DMS153 (cell line): Measurements from ENCODE around the gene CKAP2L.
"Not testable (repeated sequence)": the region's sequence is repeated elsewhere in the genome, so short reads cannot be mapped to it uniquely, and the experiment has no call there.

ENCODE experiments used
- DNase-seq: peaks from one replicate; lab custom pipeline; 2025; lab: John Stamatoyannopoulos, UW

The CKAP2L gene

DNA sequence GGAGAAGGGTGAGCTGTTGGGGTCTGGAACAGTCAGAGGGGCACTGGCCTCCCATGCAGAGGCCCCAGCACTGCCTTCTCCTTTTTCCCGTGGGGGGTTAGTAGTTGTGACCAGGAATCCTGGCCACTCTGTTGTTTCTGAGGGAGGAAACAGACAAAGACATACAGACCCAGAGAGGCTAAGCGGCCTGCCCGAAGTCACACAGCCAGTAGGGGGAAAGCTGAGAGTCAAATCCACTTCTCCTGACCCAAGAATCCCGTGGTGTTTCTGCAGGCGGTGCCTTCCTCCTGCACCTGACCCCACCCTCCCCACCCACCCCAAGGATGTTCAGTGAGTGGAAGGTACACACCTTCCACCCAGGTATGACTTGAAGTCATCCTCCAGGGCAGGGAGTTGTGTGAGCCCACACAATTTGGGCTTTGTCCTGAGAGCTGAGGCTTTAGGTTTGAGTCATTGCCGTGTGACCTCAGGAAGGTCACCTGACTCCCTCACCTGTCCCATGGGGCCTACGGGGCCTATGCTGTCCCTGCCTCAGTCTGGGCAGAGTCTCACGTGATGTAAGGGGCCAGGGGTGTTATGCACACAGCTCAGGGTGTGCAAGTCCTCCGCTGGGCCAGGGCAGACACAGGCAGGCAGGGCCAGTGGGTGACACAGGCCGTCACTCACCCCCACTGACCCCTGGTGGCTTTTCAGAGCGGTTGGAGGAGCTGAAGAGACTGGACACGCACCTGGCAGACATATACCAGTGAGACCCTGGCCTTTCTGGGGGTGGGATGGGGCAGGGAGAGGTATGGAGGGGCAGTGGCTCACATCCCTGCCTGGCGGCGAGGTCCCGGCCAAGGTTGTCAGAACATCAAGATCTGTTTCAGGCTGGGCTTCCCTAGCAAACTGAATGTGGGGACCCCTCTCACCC, 38.6 kb downstream of the CKAP2L start:
- DNase-seq, result no peak

DNA sequence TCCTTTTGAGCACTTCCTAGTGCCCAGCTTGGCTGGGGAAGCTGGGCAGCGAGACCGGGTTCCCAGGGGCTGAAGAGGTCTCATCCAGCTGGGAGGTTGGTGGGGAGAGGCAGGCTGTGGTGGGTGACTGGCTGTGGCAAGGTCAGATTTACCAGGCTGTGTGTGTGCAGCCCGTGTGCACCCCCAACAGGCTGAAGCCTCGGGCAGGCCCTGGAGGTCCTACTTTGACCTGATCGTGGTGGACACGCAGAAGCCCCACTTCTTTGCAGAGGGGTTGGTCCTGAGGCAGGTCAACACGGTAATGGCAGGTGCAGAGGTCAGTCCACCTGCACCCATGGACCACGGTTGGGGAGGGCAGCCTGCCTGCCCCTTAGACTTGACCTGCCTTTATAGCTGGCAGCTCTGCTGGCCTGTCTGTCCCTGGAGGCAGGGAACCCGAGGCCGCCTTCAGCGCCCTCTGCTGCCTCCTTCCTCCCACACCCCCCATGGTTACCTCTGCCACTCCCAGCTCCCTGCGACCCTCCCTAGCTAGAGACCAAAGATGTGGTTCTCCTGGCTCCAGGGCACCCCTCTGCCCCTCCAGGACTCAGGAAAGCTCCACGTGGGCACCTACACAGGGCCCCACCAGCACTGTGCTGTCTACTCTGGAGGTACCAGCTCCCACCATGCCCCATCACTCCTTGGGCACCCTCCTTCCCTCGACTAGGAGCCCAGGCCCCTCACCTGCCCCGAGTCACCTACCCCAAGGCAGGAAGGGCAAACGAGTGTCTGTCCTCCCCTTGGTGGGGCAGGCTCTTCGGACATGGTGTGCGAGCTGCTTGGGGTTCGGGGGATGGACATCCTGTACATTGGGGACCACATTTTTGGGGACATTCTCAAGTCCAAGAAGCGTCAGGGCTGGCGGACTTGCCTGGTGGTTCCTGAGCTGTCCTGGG, 39.6 kb downstream of the CKAP2L start:
- DNase-seq, result no peak

DNA sequence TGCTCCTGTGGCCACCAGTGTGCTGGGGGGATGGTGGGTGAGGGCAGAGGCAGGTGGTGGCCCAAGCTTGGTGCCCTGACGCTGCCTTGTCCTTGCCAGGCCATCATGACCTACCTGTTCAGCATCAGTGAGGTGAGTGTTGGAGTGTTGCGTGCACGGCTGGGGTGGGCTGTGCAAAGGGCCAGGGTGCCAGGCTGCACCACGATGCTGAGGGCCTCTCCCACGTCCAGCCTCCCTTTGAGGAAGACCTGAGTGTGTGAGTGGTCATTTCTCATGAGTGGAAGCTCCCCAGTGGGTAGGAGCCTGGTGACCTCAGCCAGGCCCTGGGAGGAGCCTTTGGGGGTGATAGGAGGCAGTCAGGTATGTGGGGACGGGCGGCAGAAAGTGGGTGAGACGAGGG, 40.4 kb downstream of the CKAP2L start:
- no peak for DNase-seq

DNA sequence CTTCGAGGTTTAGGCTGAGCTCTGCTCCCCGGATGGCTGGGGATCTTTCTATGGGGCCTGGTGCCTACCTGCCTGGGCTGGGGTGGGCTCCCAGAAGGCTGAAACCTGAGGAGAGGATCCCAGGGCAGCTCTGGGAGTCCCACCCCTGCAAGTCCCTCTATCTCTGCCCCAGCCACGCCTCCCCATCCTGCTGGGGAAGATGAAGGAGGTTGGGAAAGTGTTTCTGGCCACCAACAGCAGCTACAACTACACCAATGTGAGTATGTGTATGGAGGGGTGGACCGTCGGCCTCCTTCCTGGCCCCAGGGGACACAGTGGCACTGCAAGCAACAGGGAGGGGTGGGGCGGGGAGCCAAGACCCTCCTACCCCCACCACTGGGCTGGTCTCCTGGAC, 40.9 kb downstream of the CKAP2L start:
- DNase-seq, result no peak

DNA sequence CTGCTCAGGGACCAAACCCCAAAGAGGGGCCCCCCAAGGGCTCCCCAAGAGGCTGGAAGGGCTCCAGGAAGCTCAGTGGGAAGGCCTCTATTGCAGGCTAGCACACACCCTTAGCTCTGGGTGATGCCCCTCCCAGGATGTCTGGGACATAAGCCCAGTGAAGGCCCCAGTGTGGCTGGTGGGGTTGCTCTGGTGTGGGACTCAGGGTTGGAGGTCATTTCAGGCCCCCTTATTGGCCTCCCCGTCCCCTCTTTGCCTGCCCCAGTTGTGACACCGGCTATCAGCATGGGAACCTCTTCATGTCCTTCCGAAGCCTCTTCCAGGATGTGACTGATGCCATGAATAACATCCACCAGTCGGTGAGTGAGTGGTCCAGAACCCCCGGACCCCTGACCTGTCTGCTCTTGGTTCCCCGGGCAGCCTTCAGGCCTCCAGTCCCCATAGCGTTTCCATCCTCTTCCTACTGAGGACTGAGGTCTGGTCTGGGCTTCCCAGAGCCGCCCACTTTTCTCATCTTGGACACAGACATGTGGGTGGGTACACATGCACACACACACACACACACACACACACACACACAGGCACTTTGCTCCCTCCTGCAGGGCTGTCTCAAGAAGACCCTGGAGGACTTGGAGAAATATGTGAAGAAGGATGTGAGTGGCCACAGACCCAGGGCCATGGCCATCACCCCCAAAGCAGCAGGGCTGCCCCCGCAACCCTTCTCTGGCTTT, 41.4 kb downstream of the CKAP2L start:
- no peak for DNase-seq

DNA sequence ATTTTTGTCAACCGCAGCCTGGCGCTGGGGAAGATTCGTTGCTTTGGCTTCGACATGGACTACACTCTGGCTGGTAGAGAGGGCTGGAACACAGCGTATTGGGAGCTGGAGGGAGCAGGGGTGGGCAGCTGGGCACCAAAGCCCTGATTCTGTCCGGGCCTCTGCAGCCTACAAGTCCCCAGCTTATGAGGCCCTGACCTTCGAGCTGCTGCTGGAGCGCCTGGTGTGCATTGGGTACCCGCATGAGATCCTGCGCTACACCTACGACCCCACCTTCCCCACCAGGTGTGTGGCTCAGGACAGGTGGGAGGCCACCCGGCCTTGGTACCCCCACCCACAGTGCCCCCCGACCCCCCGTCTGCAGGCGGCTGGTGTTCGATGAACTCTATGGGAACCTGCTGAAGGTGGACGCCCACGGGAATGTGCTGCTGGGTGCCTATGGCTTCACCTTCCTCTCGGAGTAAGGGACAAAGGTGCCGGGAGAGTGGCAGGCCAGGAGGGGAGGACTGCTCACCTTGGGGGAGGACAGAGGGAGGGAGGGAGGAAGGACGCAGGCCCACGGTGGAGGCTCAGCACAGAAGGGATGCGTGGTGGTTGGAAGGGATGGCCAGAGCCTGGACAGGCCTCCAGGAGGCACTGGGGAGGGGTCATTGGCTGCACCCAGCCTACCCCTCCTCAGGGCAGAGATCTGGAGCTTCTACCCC, 42.4 kb downstream of the CKAP2L start:
- no peak for DNase-seq

DNA sequence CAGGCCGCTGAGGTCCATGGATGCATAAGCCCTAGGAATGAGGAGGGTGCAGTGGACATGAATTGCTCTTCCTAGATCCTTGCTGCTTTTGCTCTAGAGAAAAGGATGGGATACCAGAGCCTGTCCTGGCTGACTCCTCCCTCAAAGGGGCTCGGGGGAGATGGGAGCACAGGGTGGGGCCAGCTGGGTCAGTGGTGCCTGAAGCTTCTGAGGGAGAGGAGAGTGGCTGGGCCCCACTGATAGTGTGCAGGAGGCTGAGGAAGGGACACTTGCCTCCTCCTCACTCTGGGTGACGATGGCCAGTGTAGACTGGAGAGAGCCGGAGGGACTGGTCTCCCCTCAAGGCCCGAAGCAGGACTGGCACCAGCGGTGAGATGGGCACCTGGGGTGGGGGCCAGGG, 43.6 kb downstream of the CKAP2L start, which contains the start of gene NT5DC4:
Gene NT5DC4 (plus strand): TSS at position 236 of the 400 bp plus-strand sequence. CDS start 60 bp downstream, at position 296.
- DNase-seq, result no peak

DNA sequence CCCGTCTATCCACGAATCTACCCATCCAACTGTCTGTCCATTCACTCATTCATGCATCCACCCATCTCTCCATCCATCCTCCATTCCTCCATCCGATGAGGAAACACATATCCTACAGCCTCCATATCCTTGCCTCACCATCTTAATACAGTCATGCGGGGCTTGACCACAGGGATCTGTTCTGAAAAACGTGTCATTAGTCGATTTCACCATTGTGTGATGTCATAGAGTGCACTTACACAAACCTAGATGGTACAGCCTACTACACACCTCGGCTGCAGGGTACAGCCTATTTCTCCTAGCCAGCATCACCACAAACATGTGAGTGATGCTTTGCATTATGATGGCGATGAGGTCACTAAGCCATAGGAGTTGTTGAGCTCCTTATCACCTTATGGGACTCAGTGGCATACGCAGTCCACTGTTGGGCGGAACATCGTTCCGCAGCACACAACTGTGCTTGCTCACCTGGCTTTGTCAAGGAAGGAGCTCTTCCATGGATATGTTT, 45.5 kb downstream of the CKAP2L start:
- DNase-seq, result no peak

DNA sequence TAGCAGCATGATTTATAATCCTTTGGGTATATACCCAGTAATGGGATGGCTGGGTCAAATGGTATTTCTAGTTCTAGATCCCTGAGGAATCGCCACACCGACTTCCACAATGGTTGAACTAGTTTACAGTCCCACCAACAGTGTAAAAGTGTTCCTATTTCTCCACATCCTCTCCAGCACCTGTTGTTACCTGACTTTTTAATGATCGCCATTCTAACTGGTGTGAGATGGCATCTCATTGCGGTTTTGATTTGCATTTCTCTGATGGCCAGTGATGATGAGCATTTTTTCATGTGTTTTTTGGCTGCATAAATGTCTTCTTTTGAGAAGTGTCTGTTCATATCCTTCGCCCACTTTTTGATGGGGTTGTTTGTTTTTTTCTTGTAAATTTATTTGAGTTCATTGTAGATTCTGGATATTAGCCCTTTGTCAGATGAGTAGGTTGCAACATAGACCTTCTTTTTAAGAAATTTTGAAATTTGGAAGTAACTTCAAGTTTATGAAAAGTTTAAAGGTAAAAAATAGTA, 47.5 kb downstream of the CKAP2L start:
- not testable (repeated sequence) for DNase-seq

DNA sequence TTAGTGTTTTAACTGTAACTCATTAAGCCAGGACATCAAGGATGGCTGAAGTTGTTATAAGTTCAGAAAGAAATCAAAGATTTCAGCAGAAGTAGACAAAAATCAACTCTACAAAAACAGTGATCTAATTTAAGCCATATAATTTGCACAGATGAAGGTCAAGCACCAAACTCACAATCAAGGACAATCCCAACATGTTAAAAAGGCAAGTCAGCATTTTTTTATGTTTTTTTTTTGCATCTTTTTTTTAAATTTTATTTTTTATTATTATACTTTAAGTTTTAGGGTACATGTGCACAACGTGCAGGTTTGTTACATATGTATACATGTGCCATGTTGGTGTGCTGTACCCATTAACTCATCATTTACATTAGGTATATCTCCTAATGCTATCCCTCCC, 48.3 kb downstream of the CKAP2L start:
- DNase-seq, result not testable (repeated sequence)

DNA sequence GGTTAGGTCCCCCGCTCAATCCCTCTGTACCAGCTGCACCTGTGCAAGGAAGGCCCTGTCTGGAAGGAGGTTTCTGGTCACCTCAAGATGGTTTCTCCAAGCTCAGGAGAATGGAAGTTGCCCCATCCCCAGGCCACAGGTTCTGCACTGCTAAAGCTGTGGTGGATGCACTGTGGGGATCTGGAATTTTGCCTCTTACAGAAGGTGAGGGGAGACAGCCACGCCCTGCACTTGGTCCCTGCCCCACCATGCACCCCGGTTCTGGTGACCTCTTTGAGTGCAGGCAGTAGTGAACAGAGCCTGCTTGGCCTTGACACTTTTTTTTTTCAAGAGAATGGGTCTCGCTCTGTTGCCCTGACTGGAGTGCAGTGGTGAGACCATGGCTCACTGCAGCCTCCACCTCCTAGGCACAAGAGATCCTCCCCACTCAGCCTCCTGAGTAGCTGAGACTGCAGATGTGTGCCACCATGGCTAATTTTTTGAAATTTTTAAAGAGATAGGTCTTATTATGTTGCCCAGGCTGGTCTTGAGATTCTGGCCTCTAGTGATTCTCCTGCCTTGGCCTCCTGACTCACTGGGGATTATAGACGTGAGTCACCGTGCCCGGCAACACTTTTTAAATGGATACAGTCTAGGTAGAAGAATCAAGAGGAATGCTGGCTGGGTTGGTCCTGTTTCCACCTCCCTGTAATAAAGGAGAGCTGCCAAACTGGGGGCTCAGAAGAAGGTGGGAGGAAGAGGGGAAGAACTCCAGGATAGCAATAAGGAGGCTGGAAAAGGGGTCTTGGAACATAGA, 49.4 kb downstream of the CKAP2L start:
- no peak for DNase-seq

DNA sequence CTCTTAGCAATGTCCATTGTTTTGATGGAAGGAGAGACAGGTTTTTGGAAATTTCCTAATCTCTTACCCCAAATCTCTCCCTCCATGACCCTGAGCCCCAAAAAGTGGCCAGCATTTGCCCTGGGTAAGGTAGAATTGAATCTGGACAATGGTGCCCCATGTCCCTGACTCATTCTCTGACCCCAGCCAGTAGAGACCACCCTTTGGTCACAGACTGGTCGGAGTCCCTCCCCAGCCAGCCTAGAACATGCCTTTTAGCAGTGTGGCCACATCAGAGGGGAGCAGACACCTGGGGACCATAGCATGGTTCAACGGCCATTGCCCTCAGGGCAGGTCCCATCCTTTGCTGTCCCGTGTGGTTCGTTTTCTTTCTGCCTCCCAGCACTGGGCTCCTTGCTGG, 50.1 kb downstream of the CKAP2L start:
- no peak for DNase-seq

DNA sequence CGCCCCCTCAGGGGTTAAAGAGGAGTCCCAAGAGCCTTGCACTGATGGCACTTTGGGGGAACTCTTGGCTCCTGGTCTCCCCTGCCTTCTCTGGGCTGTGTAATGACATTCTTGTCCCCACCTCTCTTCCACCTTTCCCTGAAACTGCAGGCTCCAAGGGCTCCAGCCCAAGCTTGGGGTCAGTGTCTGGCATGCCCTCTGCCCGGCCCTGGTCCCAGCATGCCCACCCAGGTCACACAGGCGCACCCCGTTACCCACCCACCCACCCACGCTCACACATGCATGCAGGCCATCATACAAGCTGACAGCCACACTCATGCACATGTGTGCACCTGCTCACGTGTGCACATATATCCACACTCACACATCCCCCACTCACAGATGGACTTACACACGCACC, 50.5 kb downstream of the CKAP2L start:
- DNase-seq, result no peak

DNA sequence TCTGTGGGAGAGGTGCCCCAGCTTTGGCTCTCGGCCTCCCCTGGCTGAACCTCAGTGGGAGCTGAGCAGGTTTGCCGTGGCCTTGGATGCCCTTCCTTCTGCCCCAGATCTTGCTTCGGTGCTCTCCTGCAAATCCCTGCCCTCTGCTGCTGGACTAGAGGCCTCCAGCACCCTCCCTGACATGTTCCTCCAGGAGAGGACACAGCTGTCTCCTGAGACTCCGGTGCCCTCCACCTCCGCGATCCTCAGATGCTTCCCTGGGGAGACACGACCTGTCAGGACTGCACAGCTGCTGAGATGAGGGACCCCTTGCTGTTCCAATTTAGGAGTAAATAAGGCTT, 50.9 kb downstream of the CKAP2L start:
- DNase-seq, result no peak

DNA sequence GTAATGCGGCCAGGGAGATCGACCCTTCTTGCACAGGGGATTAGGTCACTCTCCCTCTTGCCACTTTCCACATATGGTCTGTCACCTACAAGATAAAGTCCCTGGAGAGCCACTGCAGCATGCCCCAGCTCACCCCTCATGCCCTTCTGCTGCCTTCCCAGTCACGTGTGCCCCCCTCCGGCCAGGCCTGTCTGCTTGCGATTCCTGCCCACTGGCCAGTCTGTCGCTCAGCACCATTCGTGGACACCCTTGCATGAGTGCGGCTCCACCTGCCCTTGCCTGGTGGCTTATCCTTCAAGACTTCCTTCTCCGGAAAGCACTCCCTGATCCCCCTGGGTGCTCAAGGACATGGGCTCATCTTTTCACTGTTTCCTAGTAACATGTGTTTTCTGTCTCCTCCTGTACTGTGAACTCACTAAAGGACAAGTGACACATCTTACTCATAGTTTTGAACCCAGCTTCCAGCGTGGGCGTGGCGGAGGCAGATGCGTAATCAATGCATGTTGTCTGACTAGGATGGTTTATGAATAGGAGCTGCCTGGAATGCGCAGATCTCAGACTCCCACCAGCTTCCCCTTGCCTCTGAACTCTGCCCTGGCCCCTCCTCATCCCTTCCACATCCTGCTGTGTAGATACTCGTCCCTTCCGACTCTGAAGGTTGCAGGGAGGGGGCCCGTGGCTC, 51.4 kb downstream of the CKAP2L start:
- DNase-seq, result no peak

DNA sequence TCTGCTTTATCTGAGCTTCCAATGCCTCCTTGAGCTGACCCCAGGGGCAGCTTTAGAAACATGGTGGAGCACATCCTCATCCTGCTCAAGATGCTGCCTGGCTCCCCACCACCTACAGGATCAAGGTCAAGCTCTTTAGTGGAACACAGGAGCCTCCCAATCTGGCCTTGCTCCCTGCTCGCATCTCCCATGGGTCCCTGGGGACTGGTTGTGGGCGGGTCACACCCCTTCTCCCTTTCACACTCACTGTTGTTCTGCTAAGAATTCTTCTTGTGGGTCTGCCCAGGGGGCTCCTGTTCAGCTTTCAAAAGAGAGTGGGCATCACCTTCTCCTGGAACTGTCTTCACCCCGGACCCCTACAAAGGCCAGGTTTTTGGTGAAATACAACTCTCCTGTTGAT, 51.9 kb downstream of the CKAP2L start:
- no peak for DNase-seq

DNA sequence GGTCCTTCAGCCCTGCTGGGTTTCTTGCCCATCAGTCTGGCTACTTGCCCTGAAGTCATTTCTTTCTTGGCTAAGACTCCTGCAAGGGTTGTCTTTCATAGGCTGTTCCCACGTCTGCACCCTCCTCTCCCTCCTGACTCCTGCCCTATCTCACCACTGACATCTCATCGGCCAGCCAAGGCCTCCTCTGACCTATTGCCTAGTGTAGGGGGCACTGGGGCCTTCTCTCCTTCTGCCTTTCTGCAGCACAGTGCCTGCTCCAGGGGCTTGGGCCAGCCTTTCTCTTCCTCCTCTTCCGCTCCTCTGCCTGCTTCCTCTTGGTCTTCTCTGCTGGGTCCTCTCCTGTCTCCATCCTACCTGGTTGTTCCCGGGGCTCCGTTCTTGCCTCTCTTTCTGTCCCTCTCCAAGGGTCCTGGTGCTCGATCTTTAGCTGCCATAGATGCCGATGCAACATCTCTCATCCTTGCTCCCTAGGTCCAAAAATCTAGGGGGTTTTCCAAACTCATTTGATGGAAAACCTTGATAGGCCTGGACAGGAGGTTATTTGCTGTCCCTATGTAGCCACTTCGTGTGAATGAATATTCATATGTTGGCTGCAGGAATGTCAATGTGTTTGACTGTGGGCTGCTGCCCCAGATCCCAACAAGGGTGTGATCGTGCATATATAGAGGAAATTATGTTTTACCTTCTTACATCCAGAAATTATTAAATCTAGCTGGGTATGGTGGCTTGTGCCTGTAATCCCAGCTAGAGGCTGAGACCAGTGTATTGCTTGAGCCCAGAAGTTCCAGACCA, 53.3 kb downstream of the CKAP2L start:
- no peak for DNase-seq

DNA sequence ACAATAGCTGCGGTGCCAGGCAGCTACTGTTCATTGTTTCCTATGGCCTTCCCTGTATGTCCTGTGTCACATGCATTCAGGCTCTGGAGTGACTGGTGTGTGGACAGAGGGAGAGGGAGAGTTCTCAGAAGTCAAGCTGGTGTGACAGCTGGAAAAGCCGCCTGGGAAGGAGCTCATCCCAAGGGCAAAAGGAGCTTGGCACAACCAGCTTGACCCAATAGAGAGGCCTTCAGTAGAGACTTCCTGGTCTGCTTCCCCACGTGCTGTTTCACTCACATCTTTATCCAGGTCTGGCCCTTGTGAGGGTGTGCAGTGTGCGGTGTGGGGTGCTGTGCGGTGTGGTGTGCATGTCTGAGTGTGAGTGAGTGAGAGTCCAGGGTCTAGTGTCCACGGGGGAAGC, 54.7 kb downstream of the CKAP2L start:
- no peak for DNase-seq

DNA sequence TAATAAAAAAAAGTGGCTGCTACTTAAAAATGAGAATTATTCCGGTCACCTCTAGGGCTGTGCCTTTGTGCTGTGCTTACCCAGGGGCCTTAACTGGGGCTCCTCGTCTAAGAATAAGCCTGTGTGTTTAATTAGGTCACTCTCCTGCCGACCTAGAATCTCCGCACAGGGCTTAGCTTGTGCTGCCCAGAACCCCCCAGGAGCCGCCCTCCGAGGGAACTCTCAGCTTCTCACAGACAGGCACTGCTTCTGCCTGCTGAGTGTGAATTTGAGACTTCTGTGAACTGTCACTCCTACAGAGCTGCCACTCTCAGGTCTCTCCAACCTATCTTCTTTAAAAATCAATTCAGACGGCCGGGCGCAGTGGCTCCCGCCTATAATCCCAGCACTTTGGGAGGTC, 55.4 kb downstream of the CKAP2L start:
- no peak for DNase-seq
